ENCODE results near the gene BCAT1.
"Not testable (repeated sequence)": the region's sequence is repeated elsewhere in the genome, so short reads cannot be mapped to it uniquely, and the experiment has no call there.

BCAT1 gene

DNA sequence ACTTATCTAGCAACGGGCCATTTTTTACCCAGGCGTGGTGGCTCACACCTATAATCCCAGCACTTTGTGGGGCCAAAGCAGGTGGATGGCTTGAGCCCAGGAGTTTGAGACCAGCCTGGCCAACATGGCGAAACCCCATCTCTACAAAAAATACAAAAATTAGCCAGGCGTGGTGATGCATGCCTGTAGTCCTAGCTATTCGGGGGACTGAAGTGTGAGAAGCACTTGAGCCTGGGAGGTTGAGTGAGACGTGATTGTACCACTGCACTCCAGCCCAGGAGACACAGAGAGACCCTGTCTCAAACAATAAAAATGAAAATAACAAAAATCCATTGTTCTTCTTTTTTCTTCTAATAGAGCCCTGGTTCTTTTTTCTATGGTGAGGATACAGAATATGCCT is 7.5 kb upstream of the BCAT1 start:
- DNase-seq, result not testable (repeated sequence)

- no peak for DNase-seq
Measured at GRCh38 chr12:24955853-24956252, 7.0 kb upstream of the BCAT1 start.

DNA sequence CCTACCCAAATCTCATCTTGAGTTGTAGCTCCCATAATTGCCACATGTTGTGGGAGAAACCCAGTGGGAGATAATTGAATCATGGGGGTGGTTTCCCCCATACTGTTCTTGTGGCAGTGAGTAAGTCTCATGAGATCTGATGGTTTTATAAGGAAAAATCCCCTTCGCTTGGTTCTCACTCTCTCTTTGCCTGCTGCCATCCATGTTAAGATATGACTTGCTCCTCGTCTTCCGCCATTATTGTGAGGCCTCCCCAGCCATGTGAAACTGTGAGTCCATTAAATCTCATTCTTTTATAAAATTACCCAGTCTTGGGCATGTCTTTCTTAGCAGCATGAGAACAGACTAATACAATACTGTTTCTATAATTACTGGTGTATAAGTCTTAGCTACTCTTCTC is 6.5 kb upstream of the BCAT1 start:
- no peak for DNase-seq

DNA sequence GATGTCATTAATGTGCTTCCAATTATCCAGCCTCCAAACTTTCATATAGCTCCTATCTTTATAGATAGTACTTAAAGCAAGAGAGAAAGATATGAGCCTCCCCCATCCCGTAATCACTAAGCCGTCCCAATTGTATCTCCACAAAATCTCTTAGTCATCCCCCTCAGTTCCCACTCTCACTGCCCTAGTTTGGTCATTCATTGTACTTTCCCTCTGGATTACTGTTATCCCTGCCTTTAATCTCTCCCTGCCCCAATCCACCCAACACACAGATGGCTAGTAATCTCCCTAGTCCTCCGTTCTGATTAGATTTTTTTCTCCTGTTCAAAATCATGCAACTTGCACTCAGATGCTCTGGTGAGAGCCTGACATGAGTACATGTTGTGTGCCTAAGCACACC is 5.4 kb upstream of the BCAT1 start:
- no peak for DNase-seq

- no peak for DNase-seq
Measured at GRCh38 chr12:24952389-24952788, 3.5 kb upstream of the BCAT1 start.

GRCh38 chr12:24950231-24950834 is 1.4 kb upstream of the BCAT1 start:
- no peak for DNase-seq

- DNase-seq, result peak in 1 of 2 donors; percentile 2
Measured at GRCh38 chr12:24948420-24948756, 513 bp downstream of the BCAT1 start.

DNA sequence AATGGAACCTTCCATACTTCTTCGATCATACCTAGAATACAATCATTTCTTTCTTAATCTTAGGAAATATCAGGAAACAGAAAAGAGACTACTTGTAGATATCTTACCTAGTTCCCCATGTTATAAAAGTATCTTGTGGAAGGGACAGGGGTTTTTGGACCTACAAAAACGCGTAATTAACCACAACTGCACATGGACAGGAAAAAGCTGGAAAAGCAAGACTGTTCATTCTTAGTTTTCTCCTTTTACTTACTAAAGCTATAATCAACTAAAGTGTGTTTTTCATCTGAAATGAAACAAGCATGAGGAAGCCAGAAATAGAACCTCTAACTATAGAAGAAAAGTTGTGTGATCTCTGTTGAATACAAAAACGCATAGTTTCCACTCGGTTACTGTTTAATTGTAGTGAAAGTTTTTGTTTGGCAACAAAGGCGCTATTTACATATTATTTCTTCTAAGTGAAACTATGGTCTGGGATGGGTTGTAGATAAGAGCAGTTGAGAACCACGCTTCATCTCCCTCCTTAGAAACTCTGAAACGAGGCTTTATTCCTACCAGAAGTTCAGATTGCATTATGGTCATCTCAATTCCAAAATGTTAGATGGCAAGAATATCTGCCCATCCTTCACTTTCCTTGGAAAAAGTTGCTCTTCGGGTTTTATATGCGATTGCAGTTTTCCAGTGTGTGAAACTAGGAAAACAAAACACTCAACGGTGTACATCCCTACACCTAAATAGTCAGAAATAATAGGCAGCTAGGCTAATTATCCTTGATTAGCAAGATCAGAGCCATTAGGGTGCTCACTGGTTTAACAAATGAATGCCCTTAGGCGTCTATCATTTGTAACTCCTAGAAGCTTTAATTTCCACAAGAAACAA is 1.1 kb downstream of the BCAT1 start:
- no peak for DNase-seq

DNA sequence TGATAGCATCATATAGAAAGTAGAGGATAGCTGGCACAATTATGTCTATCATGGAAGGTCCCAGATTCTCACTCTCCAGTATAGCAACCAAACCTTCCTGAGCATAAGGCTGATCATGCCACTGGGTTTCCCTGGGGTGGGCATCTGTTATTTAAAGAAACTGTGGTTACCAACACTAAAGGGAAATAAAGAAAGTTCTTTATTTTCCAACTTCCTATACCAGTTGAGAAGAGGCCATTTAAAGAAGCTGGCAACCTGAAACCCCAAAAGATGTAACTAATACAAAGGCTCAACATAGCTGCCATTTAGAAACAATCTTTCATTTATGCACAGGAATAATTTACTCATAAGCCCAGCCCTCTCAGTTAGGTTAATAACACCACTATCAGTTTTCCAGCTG is 3.1 kb downstream of the BCAT1 start:
- no peak for DNase-seq

DNA sequence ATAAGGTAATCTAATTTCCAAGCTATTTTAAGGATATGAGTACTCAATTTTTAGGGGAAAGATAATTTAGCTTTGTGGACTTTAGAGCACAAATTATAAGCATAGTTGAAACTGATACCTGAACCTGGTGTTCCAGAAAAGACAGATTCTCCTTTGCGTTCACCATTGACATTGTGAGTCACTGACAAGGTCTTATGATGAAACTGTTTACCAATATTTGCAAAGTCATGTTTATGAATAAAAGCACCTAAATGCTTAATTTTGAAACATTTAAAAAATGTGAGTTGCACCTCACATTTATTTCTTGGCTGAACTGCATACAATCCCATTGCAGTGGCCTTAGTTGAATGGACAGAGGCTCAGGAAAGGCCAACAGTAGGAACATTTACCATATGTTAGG is 3.9 kb downstream of the BCAT1 start:
- no peak for DNase-seq

GRCh38 chr12:24944601-24944975 is 4.3 kb downstream of the BCAT1 start:
- no peak for DNase-seq

- DNase-seq, result no peak
Measured at GRCh38 chr12:24943947-24944600, 4.8 kb downstream of the BCAT1 start.

GRCh38 chr12:24940157-24940556 is 8.7 kb downstream of the BCAT1 start:
- no peak for DNase-seq

GRCh38 chr12:24939551-24939950 is 9.3 kb downstream of the BCAT1 start:
- not testable (repeated sequence) for DNase-seq

DNA sequence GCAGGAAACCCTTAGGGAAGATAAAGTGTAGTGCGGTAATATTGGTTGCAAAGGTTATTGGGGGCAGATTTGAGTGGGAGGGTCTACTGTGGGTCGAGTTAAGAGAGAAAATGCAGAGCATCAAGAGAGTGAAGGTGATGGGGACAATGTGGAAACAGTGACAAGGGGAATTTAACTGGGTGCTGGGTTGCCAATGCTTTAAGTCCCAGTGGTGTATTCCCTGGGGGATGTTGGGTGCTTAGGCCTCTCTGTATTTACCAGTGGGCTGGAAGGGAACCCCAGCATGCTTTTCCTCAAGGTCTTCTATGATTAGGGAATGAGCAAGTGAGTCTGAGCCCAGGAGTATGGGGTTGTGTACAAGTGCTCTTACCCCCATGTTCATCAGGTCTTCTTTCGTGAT is 10.6 kb downstream of the BCAT1 start:
- DNase-seq, result no peak

GRCh38 chr12:24937553-24938244 is 11.2 kb downstream of the BCAT1 start:
- DNase-seq, result no peak

- DNase-seq, result no peak
Measured at GRCh38 chr12:24933694-24934407, 15.1 kb downstream of the BCAT1 start.

GRCh38 chr12:24931666-24932405 is 17.1 kb downstream of the BCAT1 start:
- DNase-seq, result no peak

- no peak for DNase-seq
Measured at GRCh38 chr12:24929953-24930352, 18.9 kb downstream of the BCAT1 start.

- DNase-seq, result not testable (repeated sequence)
Measured at GRCh38 chr12:24928533-24929306, 20.2 kb downstream of the BCAT1 start.

DNA sequence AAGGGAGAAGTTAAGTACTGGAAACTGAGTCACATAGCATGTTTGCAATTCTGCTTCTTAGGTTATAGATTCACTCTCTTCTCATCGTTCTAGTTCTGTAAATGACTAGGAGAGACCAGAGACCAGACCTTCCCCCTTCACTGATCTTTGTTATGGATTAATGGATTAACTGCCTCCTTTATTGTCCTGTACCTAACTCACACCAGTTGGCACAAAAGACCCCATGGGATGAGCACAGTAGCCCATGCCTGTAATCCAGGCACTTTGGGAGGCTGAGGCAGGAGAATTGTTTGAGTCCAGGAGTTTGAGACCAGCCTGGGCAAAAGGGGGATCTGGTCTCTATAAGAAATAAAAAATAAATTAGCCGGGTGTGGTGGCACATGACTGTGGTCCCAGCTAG is 20.8 kb downstream of the BCAT1 start:
- DNase-seq, result no peak

Measured in activated CD4-positive, alpha-beta T cell treated with anti-CD3 and anti-CD28 coated beads for 4 hours (primary cell).